GM21825 (cell line): Measurements from ENCODE around the gene AP2A2.
A peak's percentile ranks its signal among the peaks of the same experiment; 100 is the strongest.

Experiments used
- ATAC-seq: cut with Tn5 transposase; IDR thresholded peaks from one replicate; pipeline ENCODE4 v1.9.1; 2021; ENCODE audit warnings: mild to moderate bottlenecking, moderate library complexity; ENCODE audit not compliant: unreplicated experiment

AP2A2 gene

DNA sequence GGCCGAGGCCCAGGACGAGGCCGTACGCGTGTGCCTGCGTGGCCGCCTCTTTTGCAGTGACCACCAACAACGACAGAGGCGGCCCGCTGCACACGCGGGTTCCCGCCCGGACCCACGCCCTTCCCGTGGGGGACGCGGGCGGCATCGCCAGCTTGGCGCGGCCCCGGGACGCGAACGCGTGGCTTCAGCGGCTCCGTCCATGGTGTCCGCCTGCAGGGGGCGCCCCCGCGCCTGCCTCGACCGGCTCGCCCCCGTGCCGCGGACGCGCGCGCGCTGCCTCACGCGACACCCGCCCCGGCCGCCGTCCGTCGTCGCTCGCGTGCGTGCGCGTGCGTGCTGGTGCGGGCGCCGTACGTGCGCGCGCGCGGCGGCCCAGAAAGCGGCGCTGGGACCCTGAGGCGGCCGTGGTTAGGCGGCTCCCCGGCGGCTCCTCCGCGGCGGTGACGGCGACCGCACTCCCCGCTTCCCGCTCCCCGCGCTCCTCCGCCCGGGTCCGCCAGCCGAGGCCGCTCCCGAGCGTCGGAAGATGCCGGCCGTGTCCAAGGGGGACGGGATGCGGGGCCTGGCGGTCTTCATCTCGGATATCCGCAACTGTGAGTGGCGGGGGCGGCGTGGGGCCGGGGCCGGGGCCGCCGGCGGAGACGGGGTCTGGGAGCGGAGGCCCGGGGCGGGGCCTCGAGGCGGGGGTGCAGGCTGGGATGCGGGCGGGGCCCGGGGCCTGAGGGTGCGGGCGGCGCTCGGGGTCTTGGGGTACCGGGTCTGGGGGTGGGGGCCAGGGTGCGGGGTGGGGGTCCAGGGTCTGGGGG is at the start of gene AP2A2:
Gene AP2A2 (plus strand): TSS at position 375 of the 806 bp plus-strand sequence. CDS start 152 bp downstream, at position 527.
- peak; percentile 55 for ATAC-seq

DNA sequence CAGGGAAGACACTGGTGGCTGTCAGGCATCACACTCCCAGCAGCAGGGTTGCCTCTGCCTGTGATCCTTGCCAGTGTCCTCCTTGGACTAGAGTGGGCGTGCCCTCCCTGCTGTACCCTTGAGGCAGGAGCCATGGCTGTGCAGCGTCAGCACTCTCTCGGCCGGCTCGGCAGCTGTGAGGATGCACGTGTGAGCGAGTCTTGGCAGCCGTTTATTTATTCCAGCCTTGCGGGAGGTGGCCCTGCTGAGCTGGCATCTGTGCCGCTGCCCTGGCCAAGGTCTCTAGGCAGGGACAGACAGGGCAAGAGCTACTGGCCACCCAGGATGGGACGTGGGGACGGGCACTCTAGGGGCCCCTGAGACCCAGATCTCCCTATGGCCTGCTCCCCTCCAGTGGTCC is 49.1 kb upstream of the AP2A2 start:
- no peak for ATAC-seq

DNA sequence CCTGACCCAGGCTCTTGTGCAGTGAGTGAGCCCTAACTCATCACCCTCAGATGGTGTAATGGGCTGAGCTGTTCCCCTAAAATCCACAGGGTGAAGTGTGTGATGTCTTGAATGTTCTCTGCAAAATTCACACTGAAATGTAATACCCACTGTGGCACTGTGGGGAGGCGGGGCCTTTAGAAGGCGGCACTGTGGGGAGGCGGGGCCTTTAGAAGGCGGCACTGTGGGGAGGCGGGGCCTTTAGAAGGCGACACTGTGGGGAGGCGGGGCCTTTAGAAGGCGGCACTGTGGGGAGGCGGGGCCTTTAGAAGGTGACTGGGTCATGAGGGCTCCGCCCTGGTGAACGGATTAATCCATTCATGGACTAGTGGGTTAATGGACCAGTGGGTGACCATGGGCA is 48.1 kb upstream of the AP2A2 start:
- no peak for ATAC-seq

DNA sequence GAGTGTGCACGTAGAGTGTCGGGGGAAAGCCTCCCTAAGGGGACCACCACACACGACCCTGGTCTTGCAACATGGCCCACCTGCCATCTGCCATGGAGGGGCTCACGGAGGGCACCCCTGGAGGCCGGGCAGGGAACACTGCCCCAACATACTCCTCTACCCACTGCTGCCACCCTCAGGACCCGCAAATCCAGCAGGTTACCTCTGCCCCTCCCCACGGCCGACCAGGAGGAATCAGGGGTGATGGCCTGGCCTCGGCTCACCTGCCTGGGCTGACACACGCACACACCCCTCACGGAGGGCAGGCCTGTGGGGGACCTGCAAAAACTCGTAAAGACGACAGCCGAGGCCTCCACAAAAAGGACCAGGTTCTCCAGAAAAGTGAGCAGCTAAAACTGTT is 45.2 kb upstream of the AP2A2 start:
- no peak for ATAC-seq

DNA sequence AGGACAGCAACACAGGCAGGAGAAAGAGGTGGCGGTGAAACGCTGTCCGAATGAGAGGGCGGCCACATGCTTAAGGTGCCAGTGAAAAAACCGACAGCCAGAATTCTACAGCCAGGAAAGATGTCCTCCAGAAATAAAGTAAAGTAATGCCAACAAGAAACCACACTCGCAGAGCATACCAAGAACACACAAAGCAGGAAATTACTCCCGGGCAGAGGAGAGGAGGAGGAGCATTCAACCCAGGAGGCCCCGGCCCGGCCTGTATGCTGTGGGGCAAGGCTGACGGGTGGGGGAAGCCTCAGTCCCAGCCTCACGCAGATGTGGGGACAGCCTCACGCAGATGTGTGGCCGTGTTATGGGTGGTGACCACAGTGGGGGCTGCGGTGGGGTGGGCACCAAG is 43.1 kb upstream of the AP2A2 start:
- ATAC-seq: no peak

DNA sequence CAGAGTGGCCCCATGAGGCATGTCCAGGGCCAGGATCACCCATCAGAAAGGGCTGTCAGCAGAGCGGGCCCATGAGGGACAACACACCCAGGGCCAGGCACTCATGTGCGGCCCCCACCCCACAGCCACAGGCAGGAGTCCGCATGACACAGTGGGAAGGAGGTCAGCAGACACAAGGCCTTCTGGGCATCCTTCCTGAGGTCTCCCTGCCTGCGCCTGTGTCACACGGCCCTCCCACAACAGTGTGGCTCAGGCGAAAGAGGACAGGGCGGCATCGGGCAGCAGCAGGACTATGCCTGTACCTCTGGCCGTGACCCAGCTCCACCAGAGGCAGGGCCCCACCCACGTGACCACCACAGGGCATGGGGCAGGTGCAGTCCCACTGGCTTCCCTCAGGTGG is 42.1 kb upstream of the AP2A2 start:
- no peak for ATAC-seq

DNA sequence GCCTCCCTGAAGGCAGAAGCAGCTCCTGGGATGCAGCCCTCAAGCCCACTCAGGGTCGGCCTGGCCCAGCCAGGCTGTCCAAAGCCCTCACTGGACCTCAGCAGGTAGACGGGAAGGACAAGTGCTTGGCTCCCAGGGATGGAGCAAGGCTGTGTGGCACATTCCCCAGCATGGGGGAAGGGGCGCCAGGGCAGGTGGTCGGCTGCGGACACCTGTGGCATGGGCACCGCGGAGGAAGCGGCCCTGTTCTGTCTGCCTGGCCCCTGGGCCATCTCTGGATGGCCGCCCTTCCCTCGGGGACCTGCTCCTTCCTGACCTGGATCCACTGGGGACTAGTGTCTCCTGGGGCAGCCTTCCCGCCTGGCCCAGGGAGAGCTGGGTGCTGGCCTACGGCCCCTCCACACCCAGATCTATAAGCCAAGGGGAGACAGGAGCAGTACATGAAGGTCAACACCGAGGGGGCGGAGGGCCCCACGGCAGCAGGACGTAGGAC is 41.0 kb upstream of the AP2A2 start:
- ATAC-seq: no peak

DNA sequence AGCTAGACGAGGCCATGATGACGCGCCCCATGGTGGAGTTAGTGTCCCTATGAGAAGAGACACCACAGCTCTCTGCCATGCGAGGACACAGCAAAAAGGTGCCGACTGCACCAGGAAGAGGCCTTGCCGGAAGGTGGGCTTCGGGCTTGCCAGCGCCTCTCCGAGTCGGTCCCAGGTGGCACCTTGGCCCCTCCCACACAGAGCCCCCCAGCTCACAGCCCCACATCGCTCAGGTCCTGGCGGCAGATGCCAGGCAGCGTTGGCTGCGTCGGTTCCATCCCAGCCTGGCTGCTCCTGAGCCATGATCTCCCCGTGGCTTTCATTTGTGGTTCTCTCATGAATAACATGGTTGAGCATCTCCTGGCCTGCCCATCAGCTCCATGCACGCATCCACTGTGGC is 39.1 kb upstream of the AP2A2 start:
- no peak for ATAC-seq

DNA sequence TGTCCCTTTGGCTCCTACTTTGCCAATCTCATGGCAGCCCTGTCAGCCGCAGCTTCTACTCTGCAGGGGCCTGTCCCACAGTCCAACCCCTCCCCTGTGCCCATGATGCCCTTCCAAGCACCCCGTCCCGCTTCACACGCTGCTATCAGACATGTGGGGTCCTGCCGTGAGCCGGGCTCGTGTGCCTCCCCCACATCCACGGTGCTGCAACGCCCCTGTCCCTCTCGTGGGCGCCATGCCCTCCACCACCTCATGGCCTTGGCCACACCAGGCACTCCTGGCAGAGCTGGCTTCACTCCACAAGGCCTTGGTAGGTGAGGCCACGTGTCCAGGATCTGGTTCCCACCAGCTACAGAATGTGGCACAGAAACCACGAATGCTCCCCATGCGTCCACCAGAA is 38.1 kb upstream of the AP2A2 start:
- no peak for ATAC-seq

DNA sequence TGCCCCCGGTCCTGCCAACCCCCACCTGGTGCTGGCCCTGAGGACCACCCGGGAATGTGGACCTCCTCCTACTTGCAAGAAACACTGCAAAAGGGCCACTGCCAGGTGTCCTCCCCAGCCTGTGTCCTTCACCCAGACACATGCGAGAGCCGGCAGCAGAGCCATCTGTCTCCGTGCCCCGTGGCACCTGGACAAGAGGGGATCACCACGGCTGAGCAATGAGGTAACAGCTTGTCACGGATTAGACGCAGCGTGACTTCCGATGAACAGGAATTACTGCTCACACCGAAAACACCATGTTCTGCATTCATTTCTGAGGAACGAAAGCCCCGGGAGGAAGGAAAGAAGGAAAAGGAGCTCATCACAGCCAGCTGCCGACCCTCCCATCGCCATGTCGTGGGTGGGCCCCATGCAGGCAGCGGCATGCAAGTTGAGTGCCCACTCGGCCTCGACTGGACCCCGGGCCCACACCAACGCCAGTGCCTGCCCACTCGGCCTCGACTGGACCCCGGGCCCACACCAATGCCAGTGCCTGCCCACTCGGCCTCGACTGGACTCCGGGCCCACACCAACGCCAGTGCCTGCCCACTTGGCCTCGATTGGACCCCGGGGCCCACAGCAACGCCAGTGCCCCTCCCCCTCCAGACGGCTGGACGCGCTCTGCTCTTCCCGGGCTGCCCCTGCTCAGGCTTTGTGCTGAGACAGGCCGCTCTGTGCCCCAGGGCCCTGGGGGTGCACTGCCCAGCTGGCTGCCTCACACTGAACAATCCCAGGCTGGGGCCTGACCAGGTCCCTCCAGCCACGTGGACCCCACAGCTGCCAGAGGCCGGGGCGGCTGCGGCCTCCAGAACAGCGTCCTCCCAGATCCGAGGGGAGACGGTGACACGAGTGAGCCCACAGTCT is 37.1 kb upstream of the AP2A2 start:
- no peak for ATAC-seq

DNA sequence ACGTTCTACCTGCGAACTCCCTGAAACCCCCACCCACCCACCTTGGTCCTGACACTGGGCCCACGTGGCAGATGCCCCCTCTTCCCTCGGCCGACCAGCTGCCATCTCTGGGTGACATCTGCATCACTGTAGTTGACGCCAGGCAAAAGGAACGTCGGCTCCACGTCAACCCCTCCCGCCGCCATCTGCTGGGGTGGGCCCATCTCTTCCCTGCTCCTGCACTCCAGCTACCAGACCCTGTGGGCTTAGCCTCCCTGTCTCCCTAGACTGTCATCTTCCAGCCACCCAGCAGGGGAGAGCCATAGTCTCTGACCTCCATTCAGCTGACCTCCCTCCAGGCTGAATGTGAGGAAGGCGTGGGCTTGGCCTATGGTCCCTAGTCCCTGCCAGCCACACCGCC is 36.4 kb upstream of the AP2A2 start:
- no peak for ATAC-seq

DNA sequence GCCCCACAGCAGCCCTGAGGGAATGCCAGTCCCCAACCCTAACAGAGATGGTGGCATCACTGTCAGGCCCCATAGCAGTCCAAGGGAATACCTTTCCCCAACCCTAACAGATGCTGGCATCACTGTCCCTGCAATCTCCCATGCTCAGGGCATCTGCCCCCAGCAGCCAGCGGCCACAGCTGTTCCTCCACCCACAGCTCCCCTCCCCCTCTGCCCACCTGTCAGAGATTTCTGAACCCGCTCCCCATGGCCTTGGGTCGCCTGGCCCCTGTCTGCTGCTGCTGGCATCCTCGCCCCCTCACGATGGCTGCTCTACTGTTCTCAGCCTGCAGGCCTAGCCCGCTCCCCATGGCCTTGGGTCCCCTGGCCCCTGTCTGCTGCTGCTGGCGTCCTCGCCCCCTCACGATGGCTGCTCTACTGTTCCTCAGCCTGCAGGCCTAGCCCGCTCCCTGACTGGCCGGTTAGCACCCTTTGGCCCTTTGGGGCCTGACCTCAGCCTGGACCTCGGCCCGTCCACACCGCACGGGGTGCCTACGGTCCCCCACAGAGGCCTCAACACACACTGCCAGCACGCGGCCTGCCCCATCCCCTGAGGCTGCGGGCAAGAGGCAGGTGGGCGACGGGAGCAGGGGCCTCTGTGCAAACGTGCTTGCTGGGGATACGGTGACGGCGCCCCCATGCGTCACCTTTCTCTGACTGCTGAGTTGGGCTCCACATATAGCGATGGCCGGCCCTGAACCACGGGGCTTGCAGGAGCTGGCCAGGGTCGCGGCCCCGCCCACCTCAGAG is 35.8 kb upstream of the AP2A2 start:
- no peak for ATAC-seq

DNA sequence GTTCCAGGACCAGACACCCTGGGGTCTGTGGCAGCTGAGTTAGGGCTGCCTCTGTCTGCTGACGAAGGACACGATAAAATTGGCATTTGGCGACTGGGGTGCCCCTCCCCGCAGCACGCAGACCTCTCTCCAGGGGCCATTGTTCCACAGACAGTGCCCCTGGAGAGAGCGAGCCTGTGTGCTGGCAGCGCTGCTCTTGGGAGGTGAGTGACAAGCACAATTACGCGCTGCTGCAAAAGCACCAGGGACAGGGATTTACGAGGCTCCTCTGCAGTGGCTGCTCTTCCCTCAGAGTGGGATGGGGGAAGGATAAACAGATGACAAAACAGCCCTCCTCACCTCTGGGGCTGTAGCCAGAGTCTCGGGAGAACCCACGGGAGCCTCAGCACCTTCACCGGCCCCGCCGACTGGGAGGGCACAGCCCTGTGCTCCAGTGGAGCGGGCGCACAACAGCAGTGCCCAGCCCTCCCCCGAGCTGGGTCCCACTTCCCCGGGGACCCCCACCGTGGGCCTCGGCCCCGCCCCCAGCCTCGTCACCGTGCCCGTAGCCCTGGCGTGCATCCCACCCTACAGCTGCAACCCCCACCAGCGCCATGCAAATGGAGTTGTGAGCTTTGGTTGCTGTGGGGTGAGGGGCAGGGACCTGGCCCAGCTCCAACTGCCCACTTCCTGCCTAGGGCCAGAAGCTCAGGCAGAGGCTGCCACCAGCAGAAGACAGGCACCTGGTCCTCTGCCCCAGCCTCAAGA is 34.7 kb upstream of the AP2A2 start:
- ATAC-seq: no peak

DNA sequence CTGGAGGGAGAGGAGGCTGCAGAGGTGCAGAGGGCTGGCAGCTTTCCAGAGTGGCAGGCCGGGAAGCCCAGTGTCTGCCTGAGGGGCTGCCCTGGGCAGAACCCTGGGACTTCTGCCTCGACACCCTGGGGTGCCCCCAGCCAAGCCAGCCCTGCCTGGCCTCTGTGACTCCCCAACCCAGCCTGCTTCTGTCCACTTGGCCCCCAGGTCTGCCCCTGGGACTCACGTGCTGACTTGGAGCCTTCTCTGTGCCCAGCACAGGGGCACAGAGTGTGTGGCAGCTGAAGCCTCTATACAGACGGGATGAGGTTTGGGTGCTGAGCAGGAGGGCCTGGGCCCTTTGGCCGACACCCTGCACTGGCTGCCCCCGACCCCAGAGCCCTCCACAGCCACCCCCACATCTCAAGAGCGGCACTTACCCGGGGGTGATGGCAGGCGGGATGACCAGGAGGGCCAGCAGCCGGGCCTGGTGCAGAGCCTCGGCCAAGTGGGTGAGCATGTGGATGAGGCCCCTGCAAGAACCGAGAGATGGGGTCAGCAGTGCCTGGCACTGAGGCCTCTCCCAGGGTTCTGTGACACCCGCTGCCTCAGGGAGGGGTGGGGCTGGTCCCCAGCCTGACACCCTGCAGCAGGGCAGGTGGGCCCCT is 32.5 kb upstream of the AP2A2 start:
- ATAC-seq: no peak

DNA sequence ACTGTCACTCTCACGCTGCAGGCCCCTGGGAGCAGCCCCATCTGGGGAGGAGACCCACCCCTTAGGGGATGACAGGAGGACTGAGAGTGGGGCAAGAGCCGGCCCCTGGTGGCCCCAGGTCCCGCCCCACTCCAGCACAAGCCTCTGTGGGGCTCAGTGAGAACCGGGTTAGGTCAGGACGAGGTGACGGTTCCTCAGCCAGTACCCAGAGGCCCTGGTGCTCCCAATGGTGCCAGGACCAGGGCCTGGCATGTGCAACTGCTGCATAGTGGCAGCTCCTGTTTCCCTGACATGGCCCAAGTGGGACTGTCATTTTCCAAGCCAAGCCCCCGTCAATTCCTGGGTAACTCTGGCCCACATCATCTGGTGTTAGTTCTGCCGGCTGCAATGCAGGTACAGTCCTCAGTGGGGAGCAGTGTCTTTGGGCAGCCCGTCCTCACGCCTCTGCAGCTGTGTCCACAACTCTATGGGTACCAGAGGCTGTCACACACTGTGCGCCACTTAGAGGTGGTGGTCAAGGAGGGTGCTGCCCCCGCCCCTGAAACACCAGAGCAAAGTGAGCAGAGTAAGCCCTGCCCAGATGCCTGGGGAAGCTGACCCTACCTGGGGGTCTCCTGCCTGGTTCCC is 31.0 kb upstream of the AP2A2 start:
- no peak for ATAC-seq

DNA sequence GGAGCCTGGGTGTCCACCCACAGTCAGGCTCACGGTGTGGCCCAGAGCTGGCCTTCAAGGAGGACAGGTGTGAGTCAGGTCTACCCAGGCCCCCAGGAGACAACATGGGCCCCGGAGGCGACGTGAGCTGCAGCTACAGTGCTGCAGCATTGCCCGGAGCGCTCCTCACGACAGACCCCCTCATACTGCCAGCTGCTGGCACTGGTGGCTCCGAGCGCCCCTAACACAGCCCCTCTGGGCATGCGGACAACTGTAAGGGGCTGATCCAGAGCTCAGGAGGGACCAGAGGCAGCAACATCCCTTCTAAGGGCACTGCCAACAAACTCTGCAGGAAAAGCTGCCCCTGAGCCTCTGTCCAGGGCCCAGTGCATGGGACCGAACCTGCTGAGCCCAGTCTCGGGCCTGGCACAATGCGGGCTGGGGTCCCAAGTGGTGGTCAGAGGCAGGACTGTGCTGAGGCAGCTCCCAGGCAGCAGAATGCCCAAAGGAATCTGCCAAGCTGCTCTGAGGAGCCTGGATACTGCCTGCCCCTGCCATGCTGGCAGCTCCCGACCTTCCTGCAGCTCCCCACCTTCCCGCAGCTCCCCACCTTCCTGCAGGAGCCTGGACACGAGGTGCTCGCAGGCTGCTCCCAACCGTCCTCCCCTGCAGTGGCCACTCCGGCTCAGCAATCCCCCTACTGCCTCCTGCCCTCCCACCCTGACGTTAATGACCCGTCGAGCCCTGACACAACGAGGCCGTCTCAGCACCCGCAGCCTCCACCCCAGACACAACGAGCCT is 30.1 kb upstream of the AP2A2 start:
- no peak for ATAC-seq

DNA sequence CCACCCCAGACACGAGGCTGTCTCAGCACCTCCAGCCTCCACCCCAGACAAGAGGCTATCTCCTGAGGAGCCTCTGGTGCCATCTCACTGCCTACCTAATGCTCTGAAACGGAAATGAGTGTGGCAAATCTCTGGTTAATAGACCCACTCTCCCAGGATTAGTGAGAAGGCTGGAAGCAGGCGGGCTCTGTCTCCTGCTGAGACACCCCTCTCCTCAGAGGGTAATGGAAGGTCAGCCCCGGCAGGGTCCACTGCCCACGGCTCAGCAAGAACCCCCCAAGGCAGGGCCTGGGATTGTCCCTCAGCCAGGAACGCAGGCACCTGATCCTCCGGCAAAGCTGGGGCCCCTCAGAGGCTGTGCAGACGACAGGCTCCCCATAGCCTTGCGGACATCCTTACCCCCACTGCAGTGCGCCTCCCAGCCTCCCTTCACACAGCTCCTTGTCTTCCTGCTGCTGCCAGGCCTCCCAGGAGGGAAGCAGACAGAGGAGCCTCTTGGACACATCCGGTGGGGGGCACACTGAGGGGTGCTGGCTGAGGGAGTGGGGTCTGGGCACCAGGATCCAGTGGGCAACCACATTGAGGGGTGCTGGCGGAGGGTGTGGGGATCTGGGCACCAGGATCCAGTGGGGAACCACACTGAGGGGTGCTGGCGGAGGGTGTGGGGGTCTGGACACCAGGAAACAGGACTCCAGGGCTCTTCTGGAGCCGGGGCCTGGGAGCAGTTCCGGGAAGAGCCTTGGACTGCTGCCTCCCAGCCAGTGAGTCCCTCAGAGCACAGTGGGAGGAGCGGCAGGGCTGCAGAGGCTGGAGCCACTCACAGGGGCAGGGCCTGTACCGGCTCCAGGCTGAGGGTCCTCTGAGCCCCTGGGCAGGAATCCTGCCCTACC is 28.2 kb upstream of the AP2A2 start:
- ATAC-seq: no peak

DNA sequence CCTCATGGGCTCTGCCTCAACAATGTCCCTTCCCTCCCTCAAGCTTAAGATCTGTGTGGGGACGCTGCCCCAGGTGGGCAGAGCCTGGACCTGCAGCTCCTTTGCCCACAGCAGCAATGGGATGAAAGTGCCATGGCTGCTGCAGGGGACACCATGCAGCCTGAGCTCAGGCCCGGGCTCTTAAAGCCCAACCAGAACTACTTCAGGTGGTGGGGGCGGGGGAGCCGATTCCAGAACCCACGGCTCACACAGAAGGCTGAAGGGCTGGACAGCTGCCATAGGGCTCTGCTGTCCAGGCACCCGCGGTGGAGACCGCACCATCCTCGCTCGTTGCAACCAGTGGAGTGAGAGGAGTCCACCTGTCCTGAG is 27.5 kb upstream of the AP2A2 start:
- no peak for ATAC-seq
